HG02571 (cell line): ENCODE results near the gene YJU2.

Source experiments
- ATAC-seq: cut with Tn5 transposase; IDR thresholded peaks from one replicate; pipeline ENCODE4 v1.9.1; 2021; ENCODE audit warnings: mild to moderate bottlenecking, moderate library complexity; ENCODE audit not compliant: unreplicated experiment

Gene YJU2

DNA sequence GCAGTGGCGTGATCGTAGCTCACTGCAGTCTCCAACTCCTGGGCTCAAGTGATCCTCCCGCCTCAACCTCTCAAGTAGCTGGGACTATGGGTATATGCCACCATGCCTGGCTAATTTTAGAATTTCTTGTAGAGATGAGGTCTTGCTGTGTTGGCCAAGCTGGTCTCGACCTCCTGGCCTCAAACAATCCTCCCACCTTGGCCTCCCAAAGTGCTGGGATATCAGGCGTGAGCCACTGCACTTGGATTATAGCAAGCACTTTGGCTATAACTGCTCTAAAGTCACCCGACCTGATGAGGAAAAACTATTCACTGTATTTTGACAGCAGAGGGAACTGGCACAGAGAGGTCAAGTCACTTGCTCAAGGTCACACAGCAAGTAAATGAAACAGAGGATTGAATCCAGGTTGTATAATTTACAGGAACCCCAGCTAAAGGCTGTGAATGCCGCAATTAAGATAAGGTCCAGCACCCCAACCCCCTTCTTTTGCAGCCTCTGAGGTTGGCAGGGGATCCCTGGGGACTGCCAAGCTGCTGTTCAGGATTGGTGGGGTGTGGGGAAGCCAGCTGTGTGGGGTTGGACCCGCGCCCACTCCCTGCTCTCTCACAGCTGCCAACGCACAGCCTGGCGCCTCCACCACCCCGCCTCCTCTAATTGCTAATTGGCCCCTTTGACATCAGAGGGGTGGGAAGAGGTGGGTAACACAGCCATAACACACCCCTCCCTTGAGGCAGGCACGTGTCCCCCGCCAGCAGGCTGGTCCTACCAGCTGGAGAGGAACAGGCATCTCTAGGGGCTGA is 49.3 kb downstream of the YJU2 start:
- no peak for ATAC-seq

GRCh38 chr19:4297901-4298809 is 51.3 kb downstream of the YJU2 start:
- ATAC-seq = no peak

DNA sequence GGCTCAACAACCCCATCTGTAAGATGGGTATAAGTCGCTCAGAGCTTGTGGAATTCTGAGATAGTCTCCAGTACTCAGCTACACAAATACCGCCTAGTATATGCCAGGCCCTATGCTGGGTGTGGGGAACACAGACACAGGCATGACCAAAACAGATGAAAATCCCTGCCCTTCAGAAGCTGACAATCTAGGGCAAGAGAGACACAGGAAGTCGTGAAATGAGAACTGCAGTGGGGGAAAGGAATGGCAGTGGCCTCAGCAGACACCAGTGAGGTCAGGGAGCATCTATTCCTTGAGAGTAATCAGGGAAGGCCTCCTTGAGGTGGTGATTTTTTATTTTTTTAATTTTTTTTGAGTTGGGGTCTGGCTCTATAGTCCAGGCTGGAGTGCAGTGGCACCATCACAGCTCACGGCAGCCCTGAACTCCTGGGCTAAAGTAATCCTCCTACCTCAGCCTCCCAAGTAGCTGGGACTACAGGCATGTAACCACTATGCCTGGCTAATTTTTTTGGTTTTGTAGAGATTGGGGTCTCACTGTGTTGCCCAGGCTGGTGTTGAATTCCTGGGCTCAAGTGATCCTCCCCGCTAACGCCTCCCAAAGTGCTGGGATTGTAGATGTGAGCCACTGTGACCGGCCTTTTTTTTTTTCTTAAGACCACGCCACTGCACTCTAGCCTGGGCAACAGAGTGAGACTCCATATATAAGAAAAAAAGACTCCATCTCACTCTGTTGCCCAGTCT is 52.1 kb downstream of the YJU2 start:
- no peak for ATAC-seq

DNA sequence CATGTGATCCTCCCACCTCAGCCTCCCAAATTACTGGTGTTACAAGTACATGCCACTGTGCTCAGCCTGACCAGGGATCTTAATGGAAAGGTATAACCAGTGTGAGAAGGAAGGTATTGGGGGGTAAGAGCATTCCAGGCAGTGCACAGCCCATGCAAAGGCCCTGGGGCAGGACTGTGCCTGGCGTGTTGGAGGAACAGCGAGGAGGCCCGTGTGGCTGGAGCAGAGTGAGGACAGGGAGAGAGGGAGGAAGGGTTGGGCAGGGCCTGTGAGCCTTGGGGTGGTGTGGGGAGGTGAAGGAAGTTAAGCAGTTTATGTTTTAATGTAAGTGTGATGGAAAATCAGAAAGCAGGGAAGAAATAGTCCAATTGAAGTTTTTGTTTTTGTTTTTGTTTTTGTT is 53.7 kb downstream of the YJU2 start:
- ATAC-seq = no peak

- no peak for ATAC-seq
Observed at GRCh38 chr19:4301590-4302242, 54.8 kb downstream of the YJU2 start.

- ATAC-seq = no peak
Observed at GRCh38 chr19:4302243-4302640, 55.4 kb downstream of the YJU2 start, which contains the start of gene TMIGD2. Gene TMIGD2 (minus strand): TSS chr19:4302389. CDS start chr19:4302385, 4 bp downstream.

DNA sequence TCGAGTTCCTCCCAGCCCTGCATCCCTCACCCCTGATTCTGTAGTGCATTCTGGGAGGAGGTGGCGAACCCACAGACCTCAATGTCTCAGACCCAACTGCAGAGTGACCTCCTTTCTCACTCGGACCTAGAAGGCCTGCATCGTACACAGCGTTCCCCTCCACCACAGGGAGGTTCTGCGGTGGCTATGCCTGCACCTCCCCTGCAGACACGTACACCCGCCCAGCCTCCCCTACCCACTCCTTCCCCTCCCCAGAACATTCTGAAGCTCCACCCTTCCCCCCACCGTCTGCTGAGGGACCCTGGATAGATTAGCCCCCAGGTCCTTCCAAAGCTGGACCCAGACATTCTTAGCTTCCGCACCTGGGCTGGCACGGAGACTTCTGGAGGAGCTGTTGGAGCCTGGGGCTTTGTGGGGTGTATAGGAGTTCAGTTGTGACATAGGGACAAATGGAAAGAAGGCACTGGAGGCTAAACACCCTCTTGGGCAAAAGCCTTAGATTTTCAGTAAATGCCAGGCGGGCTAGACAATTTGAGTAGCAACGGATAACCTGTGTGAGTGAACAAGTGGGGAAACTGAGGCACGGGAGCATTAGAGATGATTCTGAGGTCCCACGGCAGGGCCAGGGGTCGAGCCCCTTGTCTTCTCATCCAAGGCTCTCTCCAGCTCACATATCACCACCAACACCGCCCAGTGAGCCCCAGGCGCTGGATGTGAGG is 57.1 kb downstream of the YJU2 start:
- no peak for ATAC-seq

- no peak for ATAC-seq
Observed at GRCh38 chr19:4304538-4305256, 57.8 kb downstream of the YJU2 start, which contains the start of gene FSD1. Gene FSD1 (plus strand): TSS chr19:4304598. CDS start chr19:4304747, 149 bp downstream.

DNA sequence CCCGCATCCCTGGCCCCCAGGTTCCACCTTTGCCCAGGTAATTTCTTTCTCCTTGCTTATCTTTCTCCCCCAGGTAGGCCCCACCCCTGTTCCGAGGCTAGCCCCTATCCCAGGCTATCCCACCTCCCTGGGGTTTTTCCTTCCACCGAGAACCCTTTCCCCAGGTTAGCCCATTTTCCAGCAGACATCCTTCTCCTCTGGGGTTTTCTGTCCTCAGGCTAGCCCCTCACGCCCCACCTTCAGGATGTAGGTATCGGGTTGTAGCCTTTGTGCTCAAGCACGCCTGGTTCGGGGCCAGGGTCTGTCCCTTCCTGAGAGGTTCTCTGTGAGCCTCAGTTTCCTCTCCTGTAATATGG is 58.4 kb downstream of the YJU2 start:
- ATAC-seq = no peak

DNA sequence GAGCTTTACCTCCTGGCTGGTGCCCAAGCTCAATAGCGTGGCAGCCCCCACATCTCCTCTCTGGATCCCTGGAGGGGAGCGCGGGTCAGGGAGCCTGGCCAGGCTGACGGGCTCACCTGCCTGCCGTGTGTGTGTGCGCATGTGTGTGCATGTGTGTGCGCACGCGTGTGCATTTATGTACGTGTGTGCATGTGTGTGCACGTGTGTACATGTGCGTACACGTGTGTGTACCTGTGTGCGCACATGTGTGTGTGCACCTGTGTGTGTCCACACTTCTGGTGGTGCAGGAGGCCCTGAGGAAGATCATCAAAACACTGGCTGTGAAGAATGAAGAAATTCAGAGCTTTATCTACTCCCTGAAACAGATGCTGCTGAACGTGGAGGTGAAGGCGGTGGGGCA is 58.8 kb downstream of the YJU2 start:
- ATAC-seq = no peak

DNA sequence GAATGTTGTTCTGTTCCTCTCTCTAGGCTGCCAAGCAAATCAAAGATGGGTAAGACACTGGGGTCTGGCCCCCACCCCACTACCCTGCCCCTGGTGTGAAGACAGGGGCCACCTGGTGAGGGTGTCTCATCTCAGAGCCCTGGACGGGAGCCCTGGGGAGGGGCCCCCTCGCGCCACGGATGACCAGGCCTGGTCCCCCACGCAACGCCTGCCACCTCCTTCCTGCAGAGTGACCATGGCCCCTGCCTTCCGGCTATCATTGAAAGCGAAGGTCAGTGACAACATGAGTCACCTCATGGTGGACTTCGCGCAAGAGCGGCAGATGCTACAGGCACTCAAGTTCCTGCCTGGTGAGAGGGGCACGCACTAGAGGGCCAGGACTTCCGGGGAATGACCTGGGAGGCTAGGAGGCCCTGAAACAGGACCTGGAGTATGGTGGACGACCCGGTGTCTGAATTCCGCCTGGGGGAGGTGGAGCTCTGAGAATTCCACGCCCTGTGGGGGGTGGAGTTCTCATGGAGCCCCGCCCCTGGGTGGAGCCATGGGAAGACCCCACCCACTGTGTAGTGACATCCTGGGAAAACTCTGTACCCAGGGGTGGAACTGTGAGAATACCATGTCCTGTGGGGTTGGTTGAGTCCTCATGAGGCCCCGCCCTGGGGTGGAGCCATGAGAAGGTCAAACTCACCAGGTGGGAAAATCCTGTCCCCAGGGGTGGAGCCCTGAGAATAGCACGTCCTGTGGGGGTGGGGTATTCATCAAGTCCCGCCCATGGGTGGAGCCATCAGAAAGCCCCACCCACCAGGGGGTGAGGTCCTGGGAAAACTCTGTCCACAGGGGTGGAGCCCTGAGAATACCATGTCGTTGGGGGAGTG is 63.6 kb downstream of the YJU2 start:
- ATAC-seq = no peak

- no peak for ATAC-seq
Observed at GRCh38 chr19:4313847-4314490, 67.1 kb downstream of the YJU2 start.

DNA sequence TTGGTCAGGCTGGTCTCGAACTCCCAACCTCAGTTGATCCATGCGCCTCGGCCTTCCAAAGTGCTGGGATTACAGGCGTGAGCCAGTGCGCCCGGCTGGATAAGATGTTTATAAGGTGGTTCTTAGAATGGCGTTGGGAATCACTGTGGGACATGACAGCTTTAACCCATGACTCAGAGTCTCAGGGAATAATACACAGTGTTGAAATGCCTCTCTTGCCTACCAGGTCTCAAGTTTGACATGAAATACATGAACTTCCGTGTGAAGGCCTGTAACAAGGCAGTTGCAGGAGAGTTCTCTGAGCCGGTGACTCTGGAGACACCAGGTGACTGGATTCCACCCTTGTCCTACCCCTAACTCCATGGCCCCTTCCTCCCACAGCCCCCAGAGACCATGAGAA is 70.1 kb downstream of the YJU2 start:
- no peak for ATAC-seq

DNA sequence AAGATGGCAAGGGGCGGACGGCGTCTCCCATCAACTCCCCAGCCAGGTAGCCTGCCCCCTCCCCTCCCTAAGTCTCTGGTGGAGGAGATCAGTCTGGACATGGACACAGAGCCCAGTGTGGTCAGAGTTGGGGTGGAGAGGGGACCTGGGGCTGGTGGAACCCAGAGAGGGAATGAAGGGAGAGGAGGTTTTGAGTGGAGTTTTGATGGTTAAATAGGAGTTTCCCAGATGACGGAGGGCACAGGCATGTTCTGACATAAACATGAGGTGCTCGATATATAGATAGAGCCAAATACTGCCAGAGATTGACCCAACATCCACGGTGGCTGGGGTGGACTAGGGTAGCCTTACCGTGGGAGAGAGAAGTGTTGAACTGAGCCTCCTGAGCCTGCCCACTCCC is 71.6 kb downstream of the YJU2 start:
- no peak for ATAC-seq
